Heart left ventricle (tissue), 16 donors: ENCODE results near the gene PABPC3. TPM values are rescaled to one million over a fixed set of nuclear protein-coding genes. Genes with fewer than 3 reads are reported as not detected.

ENCODE experiments used
- ATAC-seq, 4 donors: fragments of 200-7000 bp; cut with Tn5 transposase; one replicate each; pipeline ENCODE4 v1.9.1; 2020 to 2022; ENCODE audit warnings: moderate library complexity in 4 of 4, mild to moderate bottlenecking in 3 of 4, moderate number of reproducible peaks in 1 of 4
- DNase-seq, 5 donors: peaks; one replicate each; pipeline ENCODE4 v3.0.0-alpha.2; 2020
- H3K27ac ChIP-seq, 12 donors: fragments of 200-600 bp; sonication (generic) in 4 of 12; one replicate each; pipeline versions ENCODE4 v1.5.0 to v1.8.0; 2016 to 2022; ENCODE audit warnings: mild to moderate bottlenecking in 2 of 12
- H3K27me3 ChIP-seq, 9 donors: fragments of 200-600 bp; sonication (generic) in 2 of 9; one replicate each; pipeline versions ENCODE4 v1.5.1 to v1.8.0; 2016 to 2022; ENCODE audit warnings: mild to moderate bottlenecking in 3 of 9
- H3K36me3 ChIP-seq, 9 donors: fragments of 200-600 bp; sonication (generic) in 2 of 9; one replicate each; pipeline versions ENCODE4 v1.5.0 to v1.8.0; 2018 to 2022; ENCODE audit warnings: mild to moderate bottlenecking in 2 of 9
- H3K4me1 ChIP-seq, 12 donors: fragments of 200-600 bp; sonication (generic) in 4 of 12; one replicate each; pipeline versions ENCODE4 v1.5.0 to v1.8.0; 2016 to 2022; ENCODE audit warnings: mild to moderate bottlenecking in 3 of 12
- H3K4me3 ChIP-seq, 12 donors: fragments of 200-600 bp; sonication (generic) in 4 of 12; one replicate each; pipeline versions ENCODE4 v1.5.0 to v1.8.0; 2017 to 2022; ENCODE audit warnings: mild to moderate bottlenecking in 9 of 12, moderate library complexity in 4 of 12
- H3K9me3 ChIP-seq, 12 donors: fragments of 200-600 bp; sonication (generic) in 4 of 12; one replicate each; pipeline versions ENCODE4 v1.5.0 to v1.8.0; 2016 to 2022; ENCODE audit warnings: mild to moderate bottlenecking in 1 of 12
- POLR2A ChIP-seq, 2 donors: fragments of 450-650 bp; IDR thresholded peaks; one replicate each; pipeline ENCODE4 v1.6.1; 2017; ENCODE audit warnings: antibody characterized with exemption in 2 of 2, mild to moderate bottlenecking in 2 of 2, moderate library complexity in 2 of 2
- WGBS, 4 donors: extraction: QIAGEN DNeasy Blood & Tissue Kit in 2 of 4; methylation state at CpG; one replicate each; pipeline versions ENCODE4 v1.1.5 to v1.1.7; 2013 to 2018; 5-methylcytosine and 5-hydroxymethylcytosine counted together
- intact Hi-C, 10 donors: fragments of 100-400 bp; cut with DNase I; formaldehyde crosslinking; loops; one replicate each; pipeline versions ENCODE4 v1.11.1 to v1.14.2; 2022
- polyA plus RNA-seq, 2 donors: library from polyadenylated mRNA; stranded (reverse); fragments of 200-250 nt; gene quantifications; one replicate each; pipeline ENCODE4 v1.2.3, GENCODE V29; 2013
- total RNA-seq, 9 donors: library from RNA; depleted of rRNA in 2 of 9; stranded (reverse); fragments of >200 nt in 2 of 9; fragmentation: NEBNext Ultra II Directional in 3 of 9; extraction: Animal tissue kit (Norgen Biotek cat#: 25700) in 3 of 9; gene quantifications; one replicate each; pipeline versions ENCODE4 v1.1.0 to v1.2.4, GENCODE V29; 2016 to 2023
- TF ChIP-seq, protein P1 (sequence below), 12 donors: fragments of 200-600 bp; sonication (generic) in 4 of 12; IDR thresholded peaks; one replicate each; pipeline versions ENCODE4 v1.5.0 to v1.8.0; 2018 to 2022; ENCODE audit warnings: antibody characterized with exemption in 12 of 12, mild to moderate bottlenecking in 5 of 12
- donor health status: ischemic (EF 13 %, LVEDD 7.1; RV severe dilation, severe dysfunction).
- donor health status: healthy with polysubstance abuse.
- donor health status: DM: no; HTN: yes; CAD: no.
- donor health status: DM: no; HTN: no; CAD: no.
- donor health status: ischemic (EF 25% LVEDD 6.9; RV normal size, moderate dysfunction).
- donor health status: ischemic (EF 25% LVEDD 5.7; RV mildly dilated, moderate dysfunction).
- donor health status: healthy.
- donor health status: DM: yes; HTN: yes; CAD: no.
- donor health status: ischemic (EF 35%, LVEDD 5.7; RV mildly dilated, moderate dysfunction).
- donor health status: nonischemic (EF 11% LVEDD 7.7; RV severe dilation, severe dysfunction).
- donor health status: DM: yes; HTN: yes; CAD: no.
- donor health status: PGD.
- donor health status: ischemic (EF 29% LVEDD 5.4; RV normal size, mild dysfunction).
- donor health status: nonischemic (EF 23%, LVEDD 6.1; RV moderate dilation, normal function).

Gene PABPC3
- total and polyA plus RNA-seq, 11 donors: 0.03 to 0.16 (median 0.07) TPM; not detected in 7

DNA sequence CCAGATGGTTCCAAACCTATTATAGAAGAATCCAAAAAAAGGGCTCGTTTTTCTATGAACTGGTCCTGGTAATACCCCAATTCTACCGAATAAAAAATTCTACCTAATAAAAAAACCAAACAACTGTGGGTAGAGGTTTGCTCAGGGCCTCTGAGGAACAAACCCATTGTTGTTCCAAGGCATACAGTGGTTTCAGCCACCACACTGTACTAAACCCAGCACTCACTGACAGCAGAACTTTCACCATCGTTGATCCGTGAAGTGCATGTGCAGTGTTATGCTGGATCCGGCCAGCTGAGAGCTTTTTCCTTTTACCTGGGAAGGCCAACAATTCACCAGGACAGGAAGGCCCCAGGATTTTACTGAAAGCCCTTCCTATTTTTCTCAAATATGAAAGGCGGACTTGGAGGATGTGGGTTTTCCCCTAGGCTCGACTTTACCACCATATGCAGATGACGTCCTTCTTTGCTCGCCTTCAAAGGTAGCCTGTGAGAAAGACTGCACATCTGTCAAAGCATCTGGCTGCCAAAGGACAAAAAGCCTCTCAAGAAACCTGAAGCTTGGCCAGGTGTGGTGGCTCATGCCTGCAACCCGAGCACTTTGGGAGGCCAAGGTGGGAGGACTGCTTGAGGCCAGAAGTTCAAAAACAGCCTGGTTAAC, 7.2 kb upstream of the PABPC3 start:
- no peak for TF ChIP-seq POLR2A (IDR thresholded peaks at IDR 0.05)
- TF ChIP-seq, protein P1, sequence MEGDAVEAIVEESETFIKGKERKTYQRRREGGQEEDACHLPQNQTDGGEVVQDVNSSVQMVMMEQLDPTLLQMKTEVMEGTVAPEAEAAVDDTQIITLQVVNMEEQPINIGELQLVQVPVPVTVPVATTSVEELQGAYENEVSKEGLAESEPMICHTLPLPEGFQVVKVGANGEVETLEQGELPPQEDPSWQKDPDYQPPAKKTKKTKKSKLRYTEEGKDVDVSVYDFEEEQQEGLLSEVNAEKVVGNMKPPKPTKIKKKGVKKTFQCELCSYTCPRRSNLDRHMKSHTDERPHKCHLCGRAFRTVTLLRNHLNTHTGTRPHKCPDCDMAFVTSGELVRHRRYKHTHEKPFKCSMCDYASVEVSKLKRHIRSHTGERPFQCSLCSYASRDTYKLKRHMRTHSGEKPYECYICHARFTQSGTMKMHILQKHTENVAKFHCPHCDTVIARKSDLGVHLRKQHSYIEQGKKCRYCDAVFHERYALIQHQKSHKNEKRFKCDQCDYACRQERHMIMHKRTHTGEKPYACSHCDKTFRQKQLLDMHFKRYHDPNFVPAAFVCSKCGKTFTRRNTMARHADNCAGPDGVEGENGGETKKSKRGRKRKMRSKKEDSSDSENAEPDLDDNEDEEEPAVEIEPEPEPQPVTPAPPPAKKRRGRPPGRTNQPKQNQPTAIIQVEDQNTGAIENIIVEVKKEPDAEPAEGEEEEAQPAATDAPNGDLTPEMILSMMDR (IDR thresholded peaks at IDR 0.05): no peak
- intact Hi-C loops: no loop called here
- Histone ChIP-seq H3K9me3 (no peaks in the 10 kb centered on the region), H3K4me1 (no peaks in the 10 kb centered on the region), H3K4me3 (no peak overlapping the region), H3K27me3 (peaks cover 0 to 14% (median 0%) of the 10 kb centered on the region in 9 donors), H3K36me3 (no peaks in the 10 kb centered on the region), H3K27ac (no peak overlapping the region)
- DNase-seq (no peak), ATAC-seq (no peak)
- 81 to 84% (median 82%) methylated on average over 10 of the region's 10 CpGs for WGBS, 4 donors

DNA sequence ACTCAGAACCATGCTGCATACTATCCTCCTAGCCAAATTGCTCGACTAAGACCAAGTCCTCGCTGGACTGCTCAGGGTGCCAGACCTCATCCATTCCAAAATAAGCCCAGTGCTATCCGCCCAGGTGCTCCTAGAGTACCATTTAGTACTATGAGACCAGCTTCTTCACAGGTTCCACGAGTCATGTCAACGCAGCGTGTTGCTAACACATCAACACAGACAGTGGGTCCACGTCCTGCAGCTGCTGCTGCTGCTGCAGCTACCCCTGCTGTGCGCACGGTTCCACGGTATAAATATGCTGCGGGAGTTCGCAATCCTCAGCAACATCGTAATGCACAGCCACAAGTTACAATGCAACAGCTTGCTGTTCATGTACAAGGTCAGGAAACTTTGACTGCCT, 1.5 kb downstream of the PABPC3 start:
- Histone ChIP-seq H3K36me3 (no peaks in the 10 kb centered on the region), H3K27ac (no peak overlapping the region), H3K4me3 (no peak overlapping the region), H3K4me1 (no peaks in the 10 kb centered on the region), H3K27me3 (peaks cover 0 to 37% (median 15%) of the 10 kb centered on the region in 9 donors), H3K9me3 (no peaks in the 10 kb centered on the region)
- ATAC-seq (no peak), DNase-seq (no peak)
- intact Hi-C loops: no loop called here
- TF ChIP-seq POLR2A (IDR thresholded peaks at IDR 0.05): no peak
- TF ChIP-seq, protein P1 (IDR thresholded peaks at IDR 0.05): no peak
- WGBS, 4 donors: 76 to 86% (median 84%) methylated on average over 12 to 13 of the region's 13 CpGs

DNA sequence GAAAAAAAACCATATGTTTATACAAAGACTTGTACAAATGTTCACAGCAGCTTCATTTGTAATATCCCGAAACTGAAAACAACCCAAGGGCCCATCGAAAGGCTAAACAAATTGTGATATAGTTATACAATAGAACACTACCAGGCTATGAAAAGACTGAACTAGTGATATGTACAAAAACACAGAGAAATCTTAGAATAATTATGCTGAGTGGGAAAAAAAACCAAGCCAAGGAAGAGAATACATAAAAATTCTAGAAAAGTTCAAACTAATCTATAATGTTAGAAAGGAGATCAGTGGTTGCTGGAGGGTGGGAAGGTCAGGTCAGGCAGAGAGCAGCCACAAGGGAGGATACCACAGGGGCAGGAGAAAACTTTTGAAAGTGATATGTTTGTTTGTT, 7.8 kb downstream of the PABPC3 start:
- intact Hi-C loops: no loop called here
- TF ChIP-seq POLR2A (IDR thresholded peaks at IDR 0.05): no peak
- TF ChIP-seq, protein P1 (IDR thresholded peaks at IDR 0.05): no peak
- H3K27ac ChIP-seq: no peak overlapping the region
- H3K4me3 ChIP-seq: no peak overlapping the region
- whole genome bisulfite sequencing, 4 donors: 91 to 98% (median 95%) methylated on average over 2 of the region's 2 CpGs
- ATAC-seq (no peak), DNase-seq (no peak)
- H3K4me1 ChIP-seq: no peaks in the 10 kb centered on the region
- no peaks in the 10 kb centered on the region for H3K36me3 ChIP-seq
- peaks cover 0 to 2% (median 0%) of the 10 kb centered on the region in 12 donors for H3K9me3 ChIP-seq
- H3K27me3 ChIP-seq: peaks cover 0 to 10% (median 0%) of the 10 kb centered on the region in 9 donors

DNA sequence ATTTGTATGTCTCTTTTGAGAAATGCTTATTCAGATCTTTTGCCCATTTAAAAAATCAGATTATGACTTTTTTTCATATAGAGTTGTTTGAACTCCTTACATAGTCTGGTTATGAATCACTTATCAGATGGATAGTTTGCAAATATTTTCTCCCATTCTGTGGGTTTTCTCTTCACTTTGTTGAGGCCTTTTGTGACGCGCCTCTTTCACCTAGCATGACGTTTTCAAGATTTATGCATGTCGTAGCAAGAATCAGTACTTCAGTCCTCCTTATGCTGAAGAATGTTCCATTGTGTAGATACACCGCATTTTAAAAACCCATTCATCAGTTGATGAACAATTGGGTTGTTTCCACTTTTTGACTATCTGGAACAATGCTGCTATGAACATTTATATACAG, 13.4 kb downstream of the PABPC3 start:
- DNase-seq: no peak
- Histone ChIP-seq H3K27me3 (peaks cover 0 to 20% (median 1%) of the 10 kb centered on the region in 9 donors), H3K36me3 (no peaks in the 10 kb centered on the region), H3K27ac (no peak overlapping the region), H3K9me3 (peaks cover 0 to 6% (median 0%) of the 10 kb centered on the region in 12 donors), H3K4me1 (no peaks in the 10 kb centered on the region), H3K4me3 (no peak overlapping the region)
- WGBS, 4 donors: 82 to 92% (median 90%) methylated on average over 5 of the region's 5 CpGs
- TF ChIP-seq, protein P1 (IDR thresholded peaks at IDR 0.05): no peak
- no peak for TF ChIP-seq POLR2A (IDR thresholded peaks at IDR 0.05)
- no peak for ATAC-seq
- intact Hi-C loops: no loop called here
